ENCODE measurements around the gene RAB11FIP5.

Gene RAB11FIP5

GRCh38 chr2:73087311-73087710 is 25.4 kb downstream of the RAB11FIP5 start:
- no peak for DNase-seq (ENCODE audit: low spot score)

- DNase-seq (ENCODE audit: low spot score): peak; percentile 84
Observed at GRCh38 chr2:73085691-73086090, 27.1 kb downstream of the RAB11FIP5 start.

GRCh38 chr2:73084971-73085370 is 27.8 kb downstream of the RAB11FIP5 start:
- DNase-seq (ENCODE audit: low spot score): no peak

GRCh38 chr2:73083886-73084800 is 28.6 kb downstream of the RAB11FIP5 start:
- no peak for DNase-seq (ENCODE audit: low spot score)

GRCh38 chr2:73082523-73083410 is 30.0 kb downstream of the RAB11FIP5 start:
- no peak for DNase-seq (ENCODE audit: low spot score)

- DNase-seq (ENCODE audit: low spot score): no peak
Observed at GRCh38 chr2:73081181-73081671, 31.5 kb downstream of the RAB11FIP5 start.

GRCh38 chr2:73080321-73081131 is 32.2 kb downstream of the RAB11FIP5 start:
- no peak for DNase-seq (ENCODE audit: low spot score)

- DNase-seq (ENCODE audit: low spot score): no peak
Observed at GRCh38 chr2:73079636-73080035, 33.1 kb downstream of the RAB11FIP5 start.

GRCh38 chr2:73078457-73079411 is 34.0 kb downstream of the RAB11FIP5 start:
- no peak for DNase-seq (ENCODE audit: low spot score)

GRCh38 chr2:73077424-73077795 is 35.3 kb downstream of the RAB11FIP5 start:
- no peak for DNase-seq (ENCODE audit: low spot score)

GRCh38 chr2:73076701-73077423 is 35.9 kb downstream of the RAB11FIP5 start:
- no peak for DNase-seq (ENCODE audit: low spot score)

GRCh38 chr2:73075477-73076373 is 37.0 kb downstream of the RAB11FIP5 start:
- DNase-seq (ENCODE audit: low spot score): no peak

- no peak for DNase-seq (ENCODE audit: low spot score)
Observed at GRCh38 chr2:73074110-73075069, 38.4 kb downstream of the RAB11FIP5 start.

GRCh38 chr2:73072416-73072815 is 40.3 kb downstream of the RAB11FIP5 start:
- no peak for DNase-seq (ENCODE audit: low spot score)

GRCh38 chr2:73072129-73072395 is 40.7 kb downstream of the RAB11FIP5 start:
- no peak for DNase-seq (ENCODE audit: low spot score)

- peak; percentile 99 for DNase-seq (ENCODE audit: low spot score)
Observed at GRCh38 chr2:73071360-73072128, 41.2 kb downstream of the RAB11FIP5 start, which contains the start of gene SFXN5. Gene SFXN5 (minus strand): TSS chr2:73071712. CDS start chr2:73071705, 7 bp downstream.
